NCI-H1436 (cell line): ENCODE data around the gene DLL3.
"Not testable (repeated sequence)": the region's sequence is repeated elsewhere in the genome, so short reads cannot be mapped to it uniquely, and the experiment has no call there.

Experiments used
- DNase-seq: peaks from one replicate; lab custom pipeline; 2025; lab: John Stamatoyannopoulos, UW

The DLL3 gene

GRCh38 chr19:39498798-39499642 lies at the start of gene DLL3:
Gene DLL3 (plus strand): TSS chr19:39498947. CDS start chr19:39498975, 28 bp downstream.
- DNase-seq, result peak; percentile 82

GRCh38 chr19:39449116-39449797 lies 49.5 kb upstream of the DLL3 start:
- DNase-seq, result no peak

- DNase-seq, result not testable (repeated sequence)
Observed at GRCh38 chr19:39451257-39451656, 47.5 kb upstream of the DLL3 start.

GRCh38 chr19:39463403-39463802 lies 35.3 kb upstream of the DLL3 start:
- DNase-seq, result no peak

- no peak for DNase-seq
Observed at GRCh38 chr19:39465956-39466747, 32.6 kb upstream of the DLL3 start.

- DNase-seq, result no peak
Observed at GRCh38 chr19:39467941-39468340, 30.8 kb upstream of the DLL3 start.

GRCh38 chr19:39469036-39469435 lies 29.7 kb upstream of the DLL3 start:
- no peak for DNase-seq

- no peak for DNase-seq
Observed at GRCh38 chr19:39469567-39469966, 29.2 kb upstream of the DLL3 start.

GRCh38 chr19:39470724-39471339 lies 27.9 kb upstream of the DLL3 start:
- DNase-seq, result no peak

GRCh38 chr19:39471756-39472536 lies 26.8 kb upstream of the DLL3 start:
- DNase-seq, result no peak

GRCh38 chr19:39472746-39473442 lies 25.9 kb upstream of the DLL3 start:
- DNase-seq, result no peak

GRCh38 chr19:39473443-39473960 lies 25.2 kb upstream of the DLL3 start:
- DNase-seq, result no peak

GRCh38 chr19:39474139-39474620 lies 24.6 kb upstream of the DLL3 start:
- peak; percentile 29 for DNase-seq

GRCh38 chr19:39475748-39476147 lies 23.0 kb upstream of the DLL3 start:
- no peak for DNase-seq

GRCh38 chr19:39479319-39479801 lies 19.4 kb upstream of the DLL3 start:
- not testable (repeated sequence) for DNase-seq

- DNase-seq, result no peak
Observed at GRCh38 chr19:39479916-39480315, 18.8 kb upstream of the DLL3 start.

GRCh38 chr19:39480337-39481228 lies 18.2 kb upstream of the DLL3 start, which contains the start of gene TIMM50:
Gene TIMM50 (plus strand): TSS chr19:39480838. CDS start chr19:39480854, 16 bp downstream.
- DNase-seq, result peak; percentile 96

- no peak for DNase-seq
Observed at GRCh38 chr19:39481229-39481545, 17.6 kb upstream of the DLL3 start.

GRCh38 chr19:39481676-39482075 lies 17.1 kb upstream of the DLL3 start:
- DNase-seq, result no peak
